Tibial nerve (tissue), 3 donors: ENCODE results near the gene ERH.

Source experiments
- POLR2A ChIP-seq, 2 donors: fragments of 450-650 bp; IDR thresholded peaks; one replicate each; pipeline ENCODE4 v1.6.1; 2017; ENCODE audit warnings: antibody characterized with exemption in 2 of 2, mild to moderate bottlenecking in 2 of 2, moderate library complexity in 2 of 2
- TF ChIP-seq, protein P1 (sequence below), 5 experiments: fragments of 200-600 bp in 3 of 5; fragments of 450-650 bp in 2 of 5; sonication (generic) in 3 of 5; IDR thresholded peaks; one replicate each; pipeline ENCODE4 v1.5.1; 2016 to 2019; ENCODE audit warnings: antibody characterized with exemption in 5 of 5, mild to moderate bottlenecking in 3 of 5, moderate library complexity in 2 of 5

DNA sequence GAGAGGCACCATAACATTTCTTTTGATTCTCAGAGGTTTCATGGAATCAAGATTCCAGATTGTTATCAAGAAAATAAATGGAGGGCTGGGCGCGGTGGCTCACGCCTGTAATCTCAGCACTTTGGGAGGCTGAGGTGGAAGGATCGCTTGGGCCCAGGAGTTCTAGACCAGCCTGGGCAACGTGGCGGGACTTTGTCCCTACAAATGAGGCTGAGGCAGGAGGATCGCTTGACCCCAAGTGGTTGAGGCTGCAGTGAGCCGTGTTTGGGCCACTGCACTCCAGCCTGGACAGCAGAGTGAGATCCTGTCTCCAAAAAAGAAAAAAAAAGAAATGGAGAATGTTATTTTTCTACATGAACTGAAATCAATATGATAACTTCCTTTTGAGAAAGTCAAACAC is 1.7 kb upstream of the ERH start:
- TF ChIP-seq, protein P1, sequence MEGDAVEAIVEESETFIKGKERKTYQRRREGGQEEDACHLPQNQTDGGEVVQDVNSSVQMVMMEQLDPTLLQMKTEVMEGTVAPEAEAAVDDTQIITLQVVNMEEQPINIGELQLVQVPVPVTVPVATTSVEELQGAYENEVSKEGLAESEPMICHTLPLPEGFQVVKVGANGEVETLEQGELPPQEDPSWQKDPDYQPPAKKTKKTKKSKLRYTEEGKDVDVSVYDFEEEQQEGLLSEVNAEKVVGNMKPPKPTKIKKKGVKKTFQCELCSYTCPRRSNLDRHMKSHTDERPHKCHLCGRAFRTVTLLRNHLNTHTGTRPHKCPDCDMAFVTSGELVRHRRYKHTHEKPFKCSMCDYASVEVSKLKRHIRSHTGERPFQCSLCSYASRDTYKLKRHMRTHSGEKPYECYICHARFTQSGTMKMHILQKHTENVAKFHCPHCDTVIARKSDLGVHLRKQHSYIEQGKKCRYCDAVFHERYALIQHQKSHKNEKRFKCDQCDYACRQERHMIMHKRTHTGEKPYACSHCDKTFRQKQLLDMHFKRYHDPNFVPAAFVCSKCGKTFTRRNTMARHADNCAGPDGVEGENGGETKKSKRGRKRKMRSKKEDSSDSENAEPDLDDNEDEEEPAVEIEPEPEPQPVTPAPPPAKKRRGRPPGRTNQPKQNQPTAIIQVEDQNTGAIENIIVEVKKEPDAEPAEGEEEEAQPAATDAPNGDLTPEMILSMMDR (IDR thresholded peaks at IDR 0.05) = no peak
- no peak for TF ChIP-seq POLR2A (IDR thresholded peaks at IDR 0.05)
